Epithelial cell of prostate (primary cell): ENCODE measurements around the gene SNRK.
"Not testable (repeated sequence)": the region's sequence is repeated elsewhere in the genome, so short reads cannot be mapped to it uniquely, and the experiment has no call there.

Source experiments
- DNase-seq: peaks from one replicate; pipeline ENCODE4 v3.0.0-alpha.2; 2011; ENCODE audit warnings: low read depth, low spot score
- H3K27ac ChIP-seq: fragments of 450-650 bp; 2 replicates; pipeline ENCODE4 v1.5.1; 2017; ENCODE audit warnings: mild to moderate bottlenecking

Gene SNRK

DNA sequence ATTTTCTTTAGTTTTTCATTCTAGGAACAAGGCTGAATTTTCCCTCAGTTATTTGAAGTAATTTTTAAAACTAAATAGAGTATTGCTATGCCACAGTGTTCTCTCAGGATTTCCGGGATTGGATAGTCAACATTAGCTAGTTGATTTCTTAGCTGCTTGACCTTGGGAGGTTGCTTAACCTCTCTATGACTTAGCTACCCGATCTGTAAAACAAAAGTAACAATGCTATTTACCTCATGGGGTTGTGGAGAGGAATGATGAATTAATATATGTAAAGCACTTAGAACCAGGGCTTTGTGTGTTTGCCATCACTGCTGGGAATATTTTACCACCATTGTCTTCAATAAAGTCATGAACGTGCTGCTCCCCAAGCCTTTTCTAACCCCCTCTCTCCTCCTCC lies 57.5 kb downstream of the SNRK start:
- no peak overlapping the region for H3K27ac ChIP-seq
- no peak for DNase-seq

DNA sequence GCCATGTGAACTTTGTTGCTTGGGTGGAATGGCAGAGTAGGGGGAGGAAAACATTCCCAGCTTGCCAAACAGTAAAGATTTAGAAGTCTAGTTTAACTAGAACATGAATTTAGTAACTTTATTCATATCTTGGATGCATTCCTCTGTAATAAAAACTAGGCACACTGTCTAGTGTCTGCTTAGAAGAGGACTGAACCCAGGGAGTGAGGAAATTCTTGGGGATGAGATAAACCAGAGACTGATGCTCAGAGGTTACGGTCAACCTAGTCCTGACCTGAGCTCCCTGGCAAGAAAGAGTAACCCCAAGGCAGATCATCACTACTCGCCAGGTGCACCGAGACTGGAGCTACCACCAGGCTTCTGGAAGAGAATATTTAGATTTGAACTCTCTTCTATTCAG lies 58.2 kb downstream of the SNRK start:
- DNase-seq, result no peak
- H3K27ac ChIP-seq, result no peak overlapping the region

DNA sequence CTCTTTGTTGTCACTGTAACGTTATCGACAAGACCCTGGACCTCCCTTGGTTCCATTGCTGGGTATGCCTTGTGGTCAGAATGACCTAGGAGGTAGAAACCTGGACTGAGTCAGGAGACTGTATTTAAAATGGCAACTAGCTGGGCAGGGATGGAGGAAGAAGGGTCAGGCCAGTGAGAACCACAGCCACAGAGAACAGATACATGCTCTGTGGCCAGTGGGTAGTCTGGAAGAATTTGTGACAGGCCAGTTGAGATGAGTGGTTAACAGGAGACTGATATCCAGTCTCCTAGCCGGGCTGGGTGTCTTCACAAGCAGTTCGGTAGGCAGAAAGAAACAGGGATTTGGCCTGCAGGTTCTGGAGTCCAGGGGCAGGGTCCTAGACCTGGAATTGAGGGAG lies 58.9 kb downstream of the SNRK start:
- no peak for DNase-seq
- H3K27ac ChIP-seq, result no peak overlapping the region

DNA sequence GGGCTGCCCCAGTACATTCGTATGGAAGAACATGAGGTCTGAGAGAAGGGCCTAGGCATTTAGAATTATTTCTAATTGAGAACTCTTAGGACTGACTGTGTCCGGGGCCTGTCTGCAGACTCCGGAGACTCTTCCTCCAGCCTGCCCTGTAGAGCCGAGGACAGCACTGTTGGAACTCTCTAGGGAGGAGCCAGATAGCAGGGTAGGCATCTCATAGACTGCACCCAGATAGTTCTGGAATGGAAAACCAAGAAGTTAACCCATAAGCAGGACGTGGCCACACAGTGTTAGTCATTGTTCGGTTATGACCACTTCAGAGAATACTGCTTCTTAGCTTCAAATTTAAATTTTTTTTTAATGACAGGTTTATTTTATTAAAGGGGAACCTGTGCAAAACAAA lies 59.5 kb downstream of the SNRK start:
- DNase-seq, result no peak
- H3K27ac ChIP-seq, result no peak overlapping the region

DNA sequence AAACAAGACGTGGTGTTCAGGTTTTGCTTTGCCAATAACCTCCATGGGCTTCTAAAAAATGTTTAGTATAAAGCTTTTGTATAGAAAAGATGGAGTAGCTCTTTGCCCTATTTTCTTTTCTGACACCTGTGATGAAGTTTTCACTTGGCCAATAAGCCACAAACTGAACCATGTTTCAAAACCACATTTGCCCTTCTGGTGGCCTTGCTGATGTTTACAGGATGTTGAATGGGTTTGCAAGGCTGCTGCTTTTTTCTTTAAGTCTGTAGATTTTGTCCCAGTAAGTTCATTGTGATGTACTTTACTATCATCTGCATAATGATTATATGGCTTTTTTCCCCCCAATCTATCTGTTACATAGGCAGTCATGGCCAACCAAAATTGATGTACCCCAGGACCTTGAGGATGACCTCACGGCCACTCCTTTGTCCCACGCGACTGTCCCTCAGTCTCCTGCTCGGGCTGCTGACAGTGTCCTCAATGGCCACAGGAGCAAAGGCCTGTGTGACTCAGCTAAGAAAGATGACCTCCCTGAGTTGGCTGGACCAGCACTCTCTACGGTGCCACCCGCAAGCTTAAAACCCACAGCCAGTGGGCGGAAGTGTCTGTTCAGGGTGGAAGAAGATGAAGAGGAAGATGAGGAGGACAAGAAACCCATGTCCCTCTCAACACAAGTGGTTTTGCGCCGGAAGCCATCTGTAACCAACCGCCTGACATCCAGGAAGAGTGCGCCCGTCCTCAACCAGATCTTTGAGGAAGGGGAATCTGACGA lies 60.8 kb downstream of the SNRK start:
- no peak for DNase-seq
- H3K27ac ChIP-seq, result no peak overlapping the region

DNA sequence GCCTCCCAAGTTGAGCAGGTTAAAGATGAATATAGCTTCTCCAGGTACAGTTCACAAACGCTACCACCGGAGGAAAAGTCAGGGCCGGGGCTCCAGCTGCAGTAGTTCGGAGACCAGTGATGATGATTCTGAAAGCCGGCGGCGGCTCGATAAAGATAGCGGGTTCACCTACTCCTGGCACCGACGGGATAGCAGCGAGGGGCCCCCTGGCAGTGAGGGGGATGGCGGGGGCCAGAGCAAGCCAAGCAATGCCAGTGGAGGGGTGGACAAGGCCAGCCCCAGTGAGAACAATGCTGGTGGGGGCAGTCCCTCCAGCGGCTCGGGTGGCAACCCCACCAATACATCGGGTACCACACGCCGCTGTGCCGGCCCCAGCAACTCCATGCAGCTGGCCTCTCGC lies 61.4 kb downstream of the SNRK start:
- DNase-seq, result no peak
- H3K27ac ChIP-seq, result no peak overlapping the region

DNA sequence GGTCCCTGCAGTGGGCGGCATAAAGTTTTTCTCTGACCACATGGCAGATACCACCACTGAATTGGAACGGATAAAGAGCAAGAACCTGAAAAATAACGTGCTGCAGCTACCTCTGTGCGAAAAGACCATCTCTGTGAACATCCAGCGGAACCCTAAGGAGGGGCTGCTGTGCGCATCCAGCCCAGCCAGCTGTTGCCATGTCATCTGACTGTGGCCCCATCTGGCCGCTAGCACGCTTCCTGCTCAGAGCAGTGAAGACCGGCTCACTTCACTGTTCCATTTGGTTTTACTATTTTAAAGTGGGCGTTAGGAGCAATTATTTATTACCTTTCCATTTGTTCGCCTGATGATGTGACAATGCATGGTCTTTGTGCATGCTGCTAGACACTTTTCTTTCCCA lies 62.0 kb downstream of the SNRK start:
- DNase-seq, result no peak
- no peak overlapping the region for H3K27ac ChIP-seq

DNA sequence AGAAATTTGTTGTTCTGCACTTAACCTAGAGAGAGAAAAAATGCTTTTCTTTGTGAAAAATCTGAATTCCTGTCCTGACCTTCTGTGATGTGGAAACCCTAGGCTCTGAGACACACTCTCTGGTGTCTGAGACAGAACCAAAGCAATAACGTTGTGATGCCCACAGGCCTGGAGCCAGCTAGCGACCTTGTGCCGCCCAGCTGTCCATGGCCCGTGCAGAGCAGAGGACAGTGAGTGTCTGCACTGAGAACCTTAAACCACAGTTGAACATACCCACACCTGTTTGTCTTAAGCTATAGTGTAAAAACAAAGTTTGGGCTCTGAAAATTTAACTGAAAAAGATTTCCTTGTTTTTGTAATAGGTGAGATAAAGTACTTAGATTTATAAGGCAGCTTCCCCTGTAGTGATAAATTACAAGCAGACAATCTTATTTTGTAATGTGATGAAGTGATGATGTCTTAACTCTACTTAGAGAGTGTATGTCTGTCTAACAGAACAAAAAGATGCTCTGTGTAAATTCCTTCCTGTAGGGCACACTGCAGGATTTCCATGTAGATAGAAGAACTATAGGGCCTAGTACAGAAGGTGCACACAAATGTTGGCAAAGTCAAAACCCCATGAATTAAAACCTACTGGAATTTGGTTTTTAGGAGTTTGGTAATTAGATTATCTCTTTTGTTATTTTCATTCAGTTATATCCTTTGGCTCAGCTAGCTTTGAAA lies 62.7 kb downstream of the SNRK start:
- DNase-seq, result no peak
- no peak overlapping the region for H3K27ac ChIP-seq

DNA sequence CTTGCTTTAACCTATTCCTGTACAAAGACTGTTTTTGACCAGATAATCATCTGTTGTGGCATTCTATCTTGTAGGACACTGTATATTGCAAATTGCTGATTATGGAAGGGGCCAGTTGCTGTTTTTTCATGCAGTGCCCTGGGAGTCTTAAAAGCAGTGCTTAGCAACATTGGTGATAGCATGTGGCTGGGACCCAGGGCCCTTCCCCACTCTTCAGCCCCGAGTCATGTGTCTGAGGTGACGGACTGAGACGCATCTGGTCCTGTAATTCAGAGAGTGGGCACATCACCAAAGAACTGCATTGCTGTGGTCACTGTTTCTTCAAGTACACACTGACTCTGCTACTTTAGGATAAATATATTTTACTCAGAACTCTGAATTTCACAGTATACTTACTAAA lies 63.4 kb downstream of the SNRK start:
- no peak overlapping the region for H3K27ac ChIP-seq
- no peak for DNase-seq

DNA sequence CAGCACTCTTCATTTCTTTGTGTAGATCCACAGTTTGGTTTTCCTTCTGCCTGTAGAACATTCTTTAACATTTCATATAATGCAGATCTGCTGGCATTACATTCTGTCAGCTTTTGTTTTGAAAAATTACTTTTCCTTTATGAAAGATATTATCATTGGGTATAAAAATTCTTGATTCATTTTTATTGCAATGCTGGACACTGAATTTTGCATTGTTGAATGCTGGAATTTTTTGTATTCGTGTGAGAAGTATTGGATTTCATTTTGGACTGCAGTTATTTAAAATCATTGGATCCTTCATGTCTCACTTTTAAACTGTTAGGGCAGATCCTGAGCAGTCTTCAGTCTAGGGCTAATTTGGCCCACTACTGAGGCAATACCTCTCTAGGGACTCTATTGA lies 67.1 kb downstream of the SNRK start:
- no peak for DNase-seq
- no peak overlapping the region for H3K27ac ChIP-seq

DNA sequence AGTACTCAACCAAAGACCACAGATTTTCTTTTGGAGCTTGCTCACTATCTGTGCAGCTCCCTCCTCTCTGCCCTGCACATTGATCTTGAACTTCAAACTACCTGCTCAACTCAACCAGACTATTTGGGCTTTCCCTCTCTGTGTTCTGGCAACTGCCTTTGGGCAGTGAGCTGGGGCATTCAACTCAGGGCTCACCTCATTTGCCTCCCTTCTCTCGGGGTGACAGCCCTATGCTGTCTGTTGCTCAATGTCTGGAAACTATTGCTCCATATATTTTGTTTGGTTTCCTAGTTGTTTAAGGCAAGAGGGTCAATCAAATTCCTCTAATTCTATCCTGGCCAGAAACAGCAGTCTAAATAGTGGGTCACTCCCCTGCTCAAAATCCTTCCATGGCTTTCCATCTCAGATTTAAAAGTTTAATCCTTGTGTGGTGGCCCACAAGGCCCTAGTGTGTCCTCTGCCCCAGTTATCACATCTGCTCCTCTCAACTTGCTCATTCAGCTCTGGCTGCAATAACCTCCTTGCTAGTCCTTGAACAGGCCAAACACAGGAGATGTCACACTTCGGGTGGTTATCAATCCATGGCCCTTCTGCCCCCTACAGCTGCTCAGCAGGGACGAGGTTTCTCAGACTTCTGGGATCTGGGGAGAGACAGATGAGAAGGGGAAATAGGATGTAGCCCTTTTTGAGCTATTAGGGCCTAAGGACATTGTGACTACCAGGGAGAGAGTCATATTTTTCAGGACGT lies 67.8 kb downstream of the SNRK start:
- DNase-seq, result no peak
- H3K27ac ChIP-seq, result peak overlapping the region; percentile 7

DNA sequence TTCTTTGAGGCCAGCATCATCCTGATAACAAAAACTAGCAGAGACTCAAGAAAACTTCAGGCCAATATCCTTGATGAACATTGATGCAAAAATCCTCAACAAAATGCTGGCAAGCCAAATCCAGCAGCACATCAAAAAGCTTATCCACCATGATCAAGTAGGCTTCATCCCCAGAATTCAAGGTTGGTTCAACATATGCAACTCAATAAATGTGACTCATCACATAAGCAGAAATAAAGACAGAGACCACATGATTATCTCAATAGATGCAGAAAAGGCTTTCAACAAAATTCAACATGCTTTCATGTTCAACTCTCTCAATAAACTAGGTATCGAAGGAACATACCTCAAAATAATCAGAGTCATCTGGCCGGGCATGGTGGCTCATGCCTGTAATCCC lies 69.7 kb downstream of the SNRK start:
- H3K27ac ChIP-seq, DNase-seq: not testable (repeated sequence)

DNA sequence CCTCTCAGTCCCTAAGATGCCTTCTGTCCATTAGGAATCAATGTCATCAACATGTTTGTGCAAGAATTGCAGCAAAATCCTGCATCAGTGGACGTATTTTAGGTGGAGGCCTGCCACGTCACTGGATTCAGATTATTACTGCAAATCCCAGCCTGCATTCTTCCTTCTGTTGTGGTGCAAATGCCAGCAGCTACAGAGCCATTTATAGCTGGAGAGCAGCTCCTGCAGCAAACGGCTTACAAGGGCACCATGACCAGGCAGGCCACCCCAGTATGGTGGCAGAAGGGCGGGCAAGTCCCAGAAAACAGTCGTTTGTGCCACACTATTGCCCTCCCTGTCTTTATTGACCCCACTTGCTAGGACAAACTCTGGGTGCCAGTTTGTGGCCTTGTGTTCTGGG lies 74.7 kb downstream of the SNRK start:
- H3K27ac ChIP-seq, result no peak overlapping the region
- DNase-seq, result no peak

DNA sequence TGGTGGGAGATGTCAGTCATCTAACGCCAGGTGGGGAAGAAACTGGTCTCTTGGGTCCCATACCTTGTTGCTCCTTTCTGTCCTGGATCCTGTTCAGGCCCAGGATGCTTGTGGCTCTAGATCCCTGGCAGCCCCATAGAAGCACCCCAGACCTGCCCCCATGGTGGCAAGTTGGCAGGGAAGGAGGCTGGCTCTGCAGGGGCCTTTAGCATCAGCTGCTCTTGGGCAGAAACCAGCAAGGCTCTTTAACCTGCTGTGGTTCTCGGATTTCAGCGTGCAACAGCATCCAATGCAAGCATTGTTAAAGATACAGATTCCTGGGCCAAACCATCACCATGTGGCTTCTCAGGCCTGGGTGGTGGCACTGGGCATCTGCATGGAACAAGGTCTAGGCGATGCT lies 75.8 kb downstream of the SNRK start:
- DNase-seq, result no peak
- H3K27ac ChIP-seq, result no peak overlapping the region

DNA sequence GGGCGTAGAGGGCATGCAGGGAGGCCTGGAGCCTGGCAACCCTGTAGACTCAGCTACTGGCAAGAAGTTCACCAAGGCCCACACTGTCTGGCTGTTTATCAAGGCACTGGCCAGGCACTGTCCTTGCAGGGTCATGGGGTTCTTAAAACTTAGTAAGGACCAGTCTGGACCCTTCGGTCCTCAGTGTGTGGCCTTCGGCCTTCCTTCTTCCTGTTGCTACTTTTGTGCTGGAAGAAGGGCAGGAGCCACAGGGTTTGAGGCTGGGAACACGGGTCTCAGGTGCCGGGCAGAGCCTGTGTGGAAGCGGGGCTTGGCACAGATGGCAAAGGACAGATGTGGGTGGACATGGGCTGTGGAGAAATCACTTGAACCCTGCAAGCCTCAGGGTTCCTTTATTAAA lies 76.6 kb downstream of the SNRK start:
- no peak overlapping the region for H3K27ac ChIP-seq
- DNase-seq, result no peak

DNA sequence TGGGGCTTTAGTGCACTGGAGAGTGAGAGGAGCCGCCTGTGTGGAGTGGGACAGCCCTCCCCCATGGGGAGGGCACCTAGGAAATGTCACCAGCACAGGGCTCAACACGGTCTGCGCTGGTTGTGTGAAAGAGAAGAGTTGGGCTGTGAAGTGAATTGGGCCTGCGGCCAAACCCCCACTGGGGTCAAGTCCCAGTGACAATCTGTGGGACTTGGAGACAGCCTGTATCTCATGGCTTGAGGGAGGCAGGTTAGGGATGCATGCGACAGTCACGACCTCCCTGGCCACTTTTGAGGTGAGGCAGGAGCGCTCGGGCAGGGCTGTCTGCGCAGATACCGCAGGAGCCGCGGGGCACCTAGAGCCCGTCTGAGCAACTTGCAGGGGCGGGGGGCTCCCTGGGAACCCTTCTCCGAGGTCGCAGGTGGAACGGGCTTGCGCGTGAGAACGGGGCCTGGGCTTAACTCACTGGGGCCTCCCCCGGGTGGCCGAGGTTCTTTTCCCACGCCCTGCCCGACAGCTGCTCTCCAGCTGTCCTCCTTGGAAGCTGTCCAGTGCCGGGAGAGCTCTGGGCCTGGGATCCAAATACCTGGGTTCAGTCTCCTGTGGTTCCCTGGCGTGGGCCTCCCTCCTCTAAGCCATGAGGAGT lies 77.4 kb downstream of the SNRK start:
- DNase-seq, result no peak
- H3K27ac ChIP-seq, result no peak overlapping the region

DNA sequence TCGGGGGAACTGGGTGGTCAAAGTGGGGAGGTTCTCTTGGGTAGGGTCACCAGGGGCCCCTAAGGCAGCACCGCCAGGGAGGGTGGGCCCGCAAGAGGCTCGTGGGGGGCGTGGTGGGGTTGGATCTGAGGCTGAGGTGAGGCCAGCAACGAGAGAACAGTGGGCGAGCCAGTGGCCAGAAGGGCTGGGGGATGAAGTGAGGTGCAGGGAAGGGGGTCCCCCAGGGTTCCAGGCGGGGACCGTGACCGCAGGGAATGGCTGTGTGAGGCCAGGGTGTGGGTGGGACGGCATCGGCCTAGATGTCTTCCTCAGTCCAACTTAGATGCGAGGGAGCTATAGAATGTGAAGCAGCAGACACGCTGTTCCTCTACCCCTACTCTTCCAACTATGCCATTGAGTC lies 78.2 kb downstream of the SNRK start:
- no peak overlapping the region for H3K27ac ChIP-seq
- DNase-seq, result no peak

DNA sequence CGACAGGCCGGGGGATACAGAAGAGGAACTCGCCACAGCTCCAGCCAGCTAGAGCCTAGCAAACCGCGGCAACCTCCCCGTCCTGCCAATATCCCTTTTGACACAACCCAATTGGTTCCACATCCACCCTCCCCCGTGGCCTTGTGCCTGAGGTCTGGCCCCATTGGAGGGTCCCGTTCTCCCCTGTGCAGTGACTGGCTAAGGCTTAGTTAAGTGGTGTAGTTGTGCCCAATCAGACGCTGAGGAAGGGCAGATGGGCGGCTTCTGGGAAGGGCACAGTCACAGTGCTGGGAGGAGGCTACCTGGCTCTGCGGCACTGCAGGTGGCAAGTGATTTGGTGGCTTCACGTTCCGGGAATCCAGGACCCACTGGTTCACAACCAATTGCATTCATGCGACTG lies 78.6 kb downstream of the SNRK start:
- H3K27ac ChIP-seq, result no peak overlapping the region
- DNase-seq, result no peak

DNA sequence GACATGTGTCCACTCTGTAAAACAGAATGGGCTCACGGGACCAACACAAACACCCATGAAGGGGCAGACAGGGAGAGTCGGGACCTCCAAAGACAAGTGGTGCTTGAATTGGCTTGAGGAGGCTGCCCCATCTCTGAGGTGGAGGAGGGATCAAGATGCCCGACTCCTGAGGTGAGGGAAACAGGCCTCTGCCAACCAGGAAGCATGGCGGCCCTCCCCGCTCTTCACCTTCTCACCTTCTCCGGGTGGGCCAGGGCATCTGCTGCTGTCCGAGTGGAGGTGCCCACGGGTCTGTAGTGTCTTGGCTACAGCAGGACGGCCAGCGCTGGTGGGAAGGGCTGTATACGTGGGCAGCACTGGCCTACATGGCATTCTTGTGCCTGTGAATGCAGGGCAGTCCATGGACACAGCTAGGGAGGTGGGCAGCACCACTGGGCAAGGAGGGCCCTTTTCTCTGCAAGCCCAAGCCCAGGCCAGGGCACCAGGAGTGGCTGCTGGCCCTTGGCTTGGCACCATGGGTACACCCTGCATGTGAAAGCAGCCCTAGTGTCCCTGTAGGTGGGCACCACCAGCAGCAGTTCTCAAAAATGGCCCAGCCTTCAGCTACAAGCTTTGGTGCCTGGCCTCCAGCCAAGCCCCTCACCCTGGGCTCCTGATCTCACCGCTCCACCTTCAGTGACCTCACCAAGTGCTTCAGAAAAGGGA lies 79.4 kb downstream of the SNRK start:
- H3K27ac ChIP-seq, result no peak overlapping the region
- DNase-seq, result no peak

DNA sequence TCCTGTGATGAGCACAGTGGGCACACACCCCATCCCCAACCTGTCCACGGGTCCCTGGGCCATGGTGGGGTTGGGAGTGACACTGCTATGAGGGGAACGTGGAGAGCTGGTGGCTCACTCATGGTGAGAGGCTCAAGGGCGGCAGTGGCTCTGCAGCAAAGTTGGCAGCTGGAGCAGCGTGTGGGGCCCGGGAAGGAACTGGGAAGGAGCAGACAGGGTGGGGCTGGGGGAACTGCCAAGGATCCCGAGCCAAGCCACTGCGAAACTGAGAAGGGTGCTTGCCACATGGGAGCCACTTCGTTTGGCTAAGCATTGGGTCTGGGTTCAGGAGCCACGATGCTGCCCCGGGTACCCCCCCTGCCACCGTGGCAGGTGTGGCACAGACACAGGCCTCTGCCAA lies 80.1 kb downstream of the SNRK start:
- DNase-seq, result no peak
- H3K27ac ChIP-seq, result no peak overlapping the region
